Stimulated activated CD4-positive, alpha-beta T cell treated with anti-CD3 and anti-CD28 coated beads, TNF-alpha, amount 100 ng/mL, for 24 hours (primary cell): ENCODE measurements around the gene THUMPD3.

ENCODE experiments used
- DNase-seq, 3 experiments: peaks; one replicate each; pipeline ENCODE4 v3.0.0-alpha.2; 2020; ENCODE audit warnings: low read depth in 3 of 3

THUMPD3 gene

GRCh38 chr3:9352917-9353752, 9.7 kb upstream of the THUMPD3 start:
- peak; percentile 18 to 38 (median 27) for DNase-seq

GRCh38 chr3:9361691-9362388, 1.0 kb upstream of the THUMPD3 start:
- DNase-seq, result no peak

- no peak for DNase-seq
These were observed 6.7 kb downstream of the THUMPD3 start for GRCh38 chr3:9369508-9369907.

GRCh38 chr3:9373465-9373864, 10.6 kb downstream of the THUMPD3 start:
- no peak for DNase-seq

GRCh38 chr3:9377981-9378380, 15.1 kb downstream of the THUMPD3 start:
- DNase-seq, result no peak

GRCh38 chr3:9379327-9379726, 16.5 kb downstream of the THUMPD3 start:
- no peak for DNase-seq

GRCh38 chr3:9380014-9380413, 17.2 kb downstream of the THUMPD3 start:
- no peak for DNase-seq

- DNase-seq, result no peak
These were observed 21.4 kb downstream of the THUMPD3 start for GRCh38 chr3:9384141-9384828.

GRCh38 chr3:9385187-9386077, 22.6 kb downstream of the THUMPD3 start:
- DNase-seq, result no peak

GRCh38 chr3:9386078-9386459, 23.2 kb downstream of the THUMPD3 start:
- no peak for DNase-seq

GRCh38 chr3:9386501-9387321, 23.9 kb downstream of the THUMPD3 start:
- DNase-seq, result no peak

GRCh38 chr3:9387322-9387655, 24.4 kb downstream of the THUMPD3 start:
- no peak for DNase-seq

GRCh38 chr3:9388142-9388541, 25.3 kb downstream of the THUMPD3 start:
- DNase-seq, result no peak

- no peak for DNase-seq
These were observed 25.9 kb downstream of the THUMPD3 start for GRCh38 chr3:9388562-9389272.

GRCh38 chr3:9390265-9390888, 27.5 kb downstream of the THUMPD3 start:
- no peak for DNase-seq

- no peak for DNase-seq
These were observed 29.2 kb downstream of the THUMPD3 start for GRCh38 chr3:9392041-9392440.

- DNase-seq, result no peak
These were observed 32.9 kb downstream of the THUMPD3 start for GRCh38 chr3:9395570-9396300.

GRCh38 chr3:9396301-9396631, 33.4 kb downstream of the THUMPD3 start:
- DNase-seq, result peak in 1 of 3 experiments; percentile 62
